ENCODE measurements around the gene DDN.

DDN gene

DNA sequence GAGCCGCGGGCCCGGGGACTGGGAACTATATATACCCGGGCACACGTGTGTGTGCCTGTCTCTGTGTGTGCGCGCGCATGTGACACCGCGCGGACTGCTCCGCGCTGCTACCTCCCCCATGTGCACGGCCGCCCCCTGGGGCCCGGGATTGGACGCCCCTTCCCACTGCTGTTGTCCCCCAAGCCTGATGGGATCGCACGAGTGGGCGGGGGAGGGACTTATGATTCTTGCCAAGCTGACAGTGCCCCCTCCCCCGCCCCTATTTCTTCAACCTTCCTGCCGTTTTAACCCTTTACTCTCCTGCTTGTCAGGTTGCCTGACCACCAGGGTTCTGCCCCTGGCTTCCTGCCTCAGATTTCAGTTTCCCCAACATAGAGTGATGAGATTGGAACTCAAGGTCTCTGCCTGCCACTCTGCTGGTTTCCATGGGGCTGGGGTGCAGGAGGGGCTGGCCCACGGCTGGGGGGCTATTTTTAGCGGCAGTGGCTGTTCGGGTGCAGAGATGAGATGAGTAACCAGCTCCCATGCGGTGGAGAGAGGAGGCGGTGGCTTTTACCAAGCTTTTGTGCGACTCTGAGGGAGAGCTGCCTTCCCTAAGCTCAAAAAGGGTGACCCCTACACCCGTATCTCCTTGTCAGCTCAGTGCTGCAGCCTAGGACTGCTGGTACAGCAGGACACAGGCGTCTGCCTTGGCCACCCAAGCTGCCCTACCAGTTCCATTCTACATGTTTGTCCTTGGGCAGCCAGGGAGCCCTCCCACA lies at the start of gene DDN:
Gene DDN, minus strand, starts transcription at position 5 of the 761 bp plus-strand sequence. CDS start 88 bp downstream, outside the sequence.
- no peak for DNase-seq (ENCODE audit: low read depth in 2 of 2)

DNA sequence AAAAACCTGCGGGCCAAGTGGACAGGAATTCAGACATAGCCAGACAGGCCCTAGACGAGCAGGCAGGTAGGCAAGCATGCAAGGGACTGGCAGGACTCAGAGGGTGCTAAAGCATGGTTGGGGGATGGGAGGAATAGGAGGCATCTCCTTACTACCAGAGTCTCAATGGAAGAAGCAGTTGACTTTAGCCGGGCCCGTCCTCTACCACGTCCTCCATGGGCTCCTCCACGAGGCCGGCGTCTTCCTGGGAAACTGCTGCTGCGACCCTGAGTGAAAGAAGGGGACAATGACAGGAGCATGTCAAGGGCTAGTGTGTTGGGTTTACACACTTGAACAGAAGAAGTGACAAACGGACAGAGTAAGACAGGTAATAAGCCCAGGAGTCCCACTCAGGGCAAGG lies 49.8 kb upstream of the DDN start:
- DNase-seq (ENCODE audit: low read depth in 2 of 2), result no peak

DNA sequence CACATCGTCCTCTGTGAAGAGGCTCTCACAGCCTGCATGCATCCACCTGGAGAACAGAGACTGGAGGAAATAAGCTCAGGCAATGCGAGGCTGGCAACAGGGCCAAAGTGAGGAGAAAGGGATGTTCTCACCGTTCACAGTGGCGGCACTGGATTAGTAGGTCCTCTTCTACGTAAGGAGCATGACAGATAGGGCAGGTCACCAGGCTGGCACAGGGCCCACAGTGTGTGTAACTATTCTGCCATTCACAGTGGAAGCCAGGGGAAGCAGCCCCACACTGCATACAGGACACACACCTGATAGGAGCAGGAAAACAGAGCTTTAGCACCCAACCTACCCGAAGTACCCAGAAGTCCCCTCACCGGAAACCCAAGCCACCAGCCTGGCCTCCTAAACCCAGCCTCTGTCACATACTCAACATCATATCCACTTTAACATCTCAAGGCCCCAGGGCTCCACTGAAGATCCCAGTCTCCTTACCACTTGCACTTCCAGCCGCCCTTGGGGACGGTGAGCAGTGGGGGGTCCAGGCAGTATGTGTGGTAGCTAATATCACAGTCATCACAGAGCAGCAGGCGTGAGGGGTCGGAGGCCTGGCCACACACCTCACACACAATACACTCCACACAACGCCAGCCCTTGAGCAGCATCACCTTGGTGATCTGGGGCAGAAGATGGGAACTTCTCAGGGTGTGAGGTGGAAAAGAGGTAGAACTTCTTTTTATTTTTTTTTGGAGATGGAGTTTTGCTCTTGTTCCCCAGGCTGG lies 47.1 kb upstream of the DDN start:
- DNase-seq (ENCODE audit: low read depth in 2 of 2), result no peak

DNA sequence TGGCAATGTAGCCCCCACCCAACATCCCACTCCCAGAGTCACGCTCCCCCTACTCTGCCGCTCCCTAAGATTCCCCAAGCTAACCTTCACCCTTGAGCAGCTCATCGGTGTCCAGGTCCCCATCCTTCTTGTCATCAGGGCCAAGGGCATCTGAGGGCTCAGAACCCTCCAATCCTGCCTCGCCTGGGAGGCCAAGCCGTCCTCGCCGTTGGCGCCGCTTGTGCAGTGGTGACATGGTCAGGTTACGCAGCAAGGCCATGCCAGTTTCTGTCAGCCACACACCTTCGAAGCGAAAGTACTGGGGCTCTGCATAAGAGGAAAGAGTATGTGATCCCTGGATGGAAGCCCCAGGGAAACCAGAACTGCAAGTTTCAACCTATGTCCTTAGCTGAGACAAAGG lies 45.5 kb upstream of the DDN start:
- DNase-seq (ENCODE audit: low read depth in 2 of 2), result no peak

DNA sequence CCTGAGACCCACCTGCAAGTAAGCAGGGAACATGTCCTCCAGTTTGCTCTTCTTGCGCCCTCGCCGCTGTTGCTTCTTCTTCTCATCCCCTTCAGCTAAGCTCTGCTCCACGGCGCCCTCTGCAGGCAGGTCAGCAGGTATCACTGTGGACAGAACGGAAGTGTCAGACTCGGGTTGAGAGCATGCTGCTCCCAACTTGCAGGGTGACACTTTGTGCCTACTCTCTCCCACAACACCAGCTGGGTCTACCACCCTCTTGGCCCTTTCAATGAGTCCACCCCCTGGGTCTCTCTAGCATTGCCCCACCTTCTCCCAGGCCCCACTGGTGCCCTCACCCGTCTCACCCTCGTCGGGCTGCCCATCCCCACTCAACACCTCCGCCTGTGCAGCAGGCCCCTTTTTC lies 44.7 kb upstream of the DDN start:
- peak; percentile 55 to 57 for DNase-seq (ENCODE audit: low read depth in 2 of 2)

- no peak for DNase-seq (ENCODE audit: low read depth in 2 of 2)
These were observed 44.1 kb upstream of the DDN start for GRCh38 chr12:49043241-49043640.

DNA sequence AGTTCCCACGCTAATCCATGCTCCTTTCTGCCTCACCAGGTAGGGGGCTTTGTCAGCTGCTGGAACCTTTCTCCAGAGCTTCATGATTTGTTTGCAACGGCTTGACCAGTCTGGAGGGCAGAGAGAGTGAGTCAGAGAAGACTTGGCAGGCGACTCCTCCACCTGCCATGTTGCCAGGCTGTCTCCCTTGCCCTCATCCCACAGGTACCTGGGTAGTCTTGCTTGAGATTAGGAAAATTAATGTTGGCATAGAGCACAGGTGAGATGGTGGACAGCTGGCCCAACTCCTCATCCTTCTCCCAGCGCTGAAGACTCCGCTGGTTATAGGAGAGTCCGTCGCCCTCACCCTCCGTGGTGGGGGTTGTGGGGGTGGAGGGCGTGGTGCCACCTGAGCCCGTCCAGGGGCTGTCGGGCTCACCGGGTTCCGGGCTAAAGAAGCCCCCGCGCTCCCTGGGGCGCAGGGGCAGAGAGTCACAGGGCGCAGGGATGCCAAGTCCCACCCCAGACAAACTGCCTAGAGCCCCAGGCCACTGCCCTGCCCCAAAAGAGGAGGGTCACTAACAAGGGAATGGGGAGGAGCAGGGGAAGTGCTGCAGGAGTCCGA lies 42.8 kb upstream of the DDN start:
- no peak for DNase-seq (ENCODE audit: low read depth in 2 of 2)

GRCh38 chr12:49041036-49041880 lies 42.1 kb upstream of the DDN start:
- no peak for DNase-seq (ENCODE audit: low read depth in 2 of 2)

- no peak for DNase-seq (ENCODE audit: low read depth in 2 of 2)
These were observed 41.2 kb upstream of the DDN start for GRCh38 chr12:49040364-49040855.

GRCh38 chr12:49039421-49040363 lies 40.5 kb upstream of the DDN start:
- DNase-seq (ENCODE audit: low read depth in 2 of 2), result no peak

- DNase-seq (ENCODE audit: low read depth in 2 of 2), result no peak
These were observed 39.2 kb upstream of the DDN start for GRCh38 chr12:49038291-49038955.

- no peak for DNase-seq (ENCODE audit: low read depth in 2 of 2)
These were observed 38.7 kb upstream of the DDN start for GRCh38 chr12:49037947-49038237.

- DNase-seq (ENCODE audit: low read depth in 2 of 2), result no peak
These were observed 38.2 kb upstream of the DDN start for GRCh38 chr12:49037111-49037946.

DNA sequence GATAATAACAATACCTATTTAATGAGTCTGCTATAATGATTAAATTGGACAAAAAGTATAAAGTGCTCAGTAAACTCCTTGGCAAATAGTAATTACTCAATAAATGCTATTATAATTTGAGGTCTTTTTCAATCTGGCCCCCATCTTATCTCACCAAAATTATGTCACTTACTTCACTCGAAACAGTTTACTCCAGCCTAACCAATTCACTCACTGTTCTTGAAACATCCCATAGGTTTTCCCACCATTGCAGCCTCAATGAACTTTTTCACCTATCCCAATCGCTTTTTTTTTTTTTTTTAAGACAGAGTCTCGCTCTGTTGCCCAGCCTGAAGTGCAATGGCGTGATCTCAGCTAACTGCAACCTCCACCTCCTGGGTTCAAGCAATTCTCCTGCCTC lies 36.9 kb upstream of the DDN start:
- DNase-seq (ENCODE audit: low read depth in 2 of 2), result no peak

- no peak for DNase-seq (ENCODE audit: low read depth in 2 of 2)
These were observed 35.1 kb upstream of the DDN start for GRCh38 chr12:49034286-49034622.

DNA sequence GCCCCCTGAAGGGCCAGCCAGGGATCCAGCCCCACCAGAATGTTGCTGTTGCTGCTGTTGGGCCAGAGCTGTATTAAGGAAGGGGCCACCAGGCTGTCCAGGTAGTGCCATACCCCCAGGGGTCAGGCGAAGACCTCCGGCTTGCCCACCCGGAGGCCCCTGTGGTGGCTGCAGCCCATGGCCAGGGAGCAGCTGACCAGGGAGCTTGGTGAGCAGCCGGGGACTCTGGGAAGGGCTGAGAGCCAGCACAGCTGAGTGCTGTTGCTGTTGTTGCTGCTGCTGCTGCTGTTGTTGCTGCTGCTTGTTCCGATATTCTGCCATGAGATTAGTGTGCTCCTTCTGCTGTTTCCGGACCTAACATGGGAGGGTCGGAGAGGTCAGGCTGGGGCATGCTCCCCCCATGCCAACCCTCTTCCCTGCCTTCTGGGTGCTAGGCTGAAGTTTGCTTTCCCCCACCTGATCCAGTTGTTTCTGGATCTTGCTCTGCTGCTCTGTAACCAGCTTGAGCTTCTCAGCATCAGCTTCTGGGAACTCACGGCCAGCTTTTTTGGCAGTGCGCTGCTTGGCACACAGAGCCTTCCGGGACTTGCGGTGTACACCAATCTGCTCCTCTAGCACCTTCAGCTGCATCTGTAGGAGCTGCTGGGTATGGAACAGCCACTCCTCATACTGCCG lies 34.6 kb upstream of the DDN start:
- no peak for DNase-seq (ENCODE audit: low read depth in 2 of 2)

DNA sequence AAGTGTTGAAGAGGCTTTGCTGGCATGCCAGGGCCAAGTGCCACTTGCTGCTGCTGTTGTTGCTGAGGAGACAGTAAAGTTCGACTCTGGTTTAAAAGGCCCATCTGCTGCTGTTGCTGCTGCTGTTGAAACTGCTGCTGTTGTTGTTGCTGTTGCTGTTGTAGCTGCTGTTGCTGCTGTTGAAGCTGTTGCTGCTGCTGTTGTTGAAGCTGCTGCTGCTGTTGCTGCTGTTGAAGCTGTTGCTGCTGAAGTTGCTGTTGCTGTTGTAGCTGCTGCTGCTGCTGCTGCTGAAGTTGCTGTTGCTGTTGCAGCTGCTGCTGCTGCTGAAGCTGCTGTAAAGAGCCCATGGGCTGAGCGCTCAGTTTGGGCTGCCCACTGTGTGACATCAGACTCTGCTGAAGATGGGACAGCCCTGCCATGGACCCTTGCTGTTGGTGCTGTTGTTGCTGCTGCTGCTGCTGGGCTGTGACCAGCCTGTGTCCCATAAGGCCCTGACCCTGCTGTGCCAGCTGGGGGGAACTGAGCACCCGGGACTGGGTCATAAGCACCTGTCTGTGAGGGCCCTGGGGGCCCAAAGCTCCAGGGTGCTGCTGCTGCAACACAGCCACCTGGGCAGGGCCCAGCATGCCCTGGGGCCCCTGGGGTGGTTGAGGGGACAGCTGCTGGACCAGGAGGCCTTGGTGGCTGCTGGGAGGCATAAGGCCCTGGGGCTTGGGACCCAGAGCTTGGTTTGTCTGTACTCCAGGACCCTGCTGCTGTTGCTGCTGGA lies 33.7 kb upstream of the DDN start:
- no peak for DNase-seq (ENCODE audit: low read depth in 2 of 2)

GRCh38 chr12:49032276-49032675 lies 33.1 kb upstream of the DDN start:
- no peak for DNase-seq (ENCODE audit: low read depth in 2 of 2)

Measured in stimulated activated CD8-positive, alpha-beta memory T cell treated with anti-CD3 and anti-CD28 coated beads, Interleukin-15, amount 100 ng/mL, for 48 hours (primary cell).